OCI-LY3 (cell line): Measurements from ENCODE around the gene HSPA2.

Source experiments
- CTCF ChIP-seq: fragments of 200-600, 300-600 bp; sonication (generic); IDR thresholded peaks from 2 replicates; pipeline ENCODE4 v1.5.1; 2014; ENCODE audit warnings: antibody characterized with exemption, low read length, low read depth
- EZH2phosphoT487 ChIP-seq: fragments of 200-600 bp; shearing (Covaris generic); IDR thresholded peaks from 2 replicates; pipeline ENCODE4 v1.6.1; 2018; ENCODE audit warnings: antibody characterized with exemption, mixed run types, low read depth

- TF ChIP-seq CTCF, result no peak
- no peak for TF ChIP-seq EZH2phosphoT487
These were observed 21.9 kb downstream of the HSPA2 start for GRCh38 chr14:64562436-64562835.
